Stimulated activated memory B cell treated with anti-CD40 and anti-IgM and Interleukin-4, amounts not matched to agents 10 μg/mL and 1 μg/mL and 100 μg/mL, for 72 hours (primary cell): ENCODE measurements around the gene TFCP2.
A peak's percentile ranks its signal among the peaks of the same experiment; 100 is the strongest.
"Not testable (repeated sequence)": the region's sequence is repeated elsewhere in the genome, so short reads cannot be mapped to it uniquely, and the experiment has no call there.

Source experiments
- ATAC-seq: fragments of 150-1000 bp; cut with Tn5 transposase; 2 replicates; pipeline ENCODE4 v1.10.0; 2021
- H3K27ac Mint-ChIP-seq: one replicate; pipeline ENCODE4 v1.8.0; 2022; ENCODE audit warnings: mild to moderate bottlenecking, mixed read lengths
- H3K27me3 Mint-ChIP-seq: one replicate; pipeline ENCODE4 v1.8.0; 2022; ENCODE audit warnings: mixed read lengths
- H3K36me3 Mint-ChIP-seq: one replicate; pipeline ENCODE4 v1.8.0; 2022; ENCODE audit warnings: mixed read lengths
- H3K4me1 Mint-ChIP-seq: one replicate; pipeline ENCODE4 v1.8.0; 2022; ENCODE audit warnings: mixed read lengths
- H3K4me3 Mint-ChIP-seq: one replicate; pipeline ENCODE4 v1.8.0; 2022; ENCODE audit warnings: mild to moderate bottlenecking, moderate library complexity, mixed read lengths
- H3K9me3 Mint-ChIP-seq: one replicate; pipeline ENCODE4 v1.8.0; 2022; ENCODE audit warnings: mixed read lengths

Gene TFCP2, protein sequence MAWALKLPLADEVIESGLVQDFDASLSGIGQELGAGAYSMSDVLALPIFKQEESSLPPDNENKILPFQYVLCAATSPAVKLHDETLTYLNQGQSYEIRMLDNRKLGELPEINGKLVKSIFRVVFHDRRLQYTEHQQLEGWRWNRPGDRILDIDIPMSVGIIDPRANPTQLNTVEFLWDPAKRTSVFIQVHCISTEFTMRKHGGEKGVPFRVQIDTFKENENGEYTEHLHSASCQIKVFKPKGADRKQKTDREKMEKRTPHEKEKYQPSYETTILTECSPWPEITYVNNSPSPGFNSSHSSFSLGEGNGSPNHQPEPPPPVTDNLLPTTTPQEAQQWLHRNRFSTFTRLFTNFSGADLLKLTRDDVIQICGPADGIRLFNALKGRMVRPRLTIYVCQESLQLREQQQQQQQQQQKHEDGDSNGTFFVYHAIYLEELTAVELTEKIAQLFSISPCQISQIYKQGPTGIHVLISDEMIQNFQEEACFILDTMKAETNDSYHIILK

DNA sequence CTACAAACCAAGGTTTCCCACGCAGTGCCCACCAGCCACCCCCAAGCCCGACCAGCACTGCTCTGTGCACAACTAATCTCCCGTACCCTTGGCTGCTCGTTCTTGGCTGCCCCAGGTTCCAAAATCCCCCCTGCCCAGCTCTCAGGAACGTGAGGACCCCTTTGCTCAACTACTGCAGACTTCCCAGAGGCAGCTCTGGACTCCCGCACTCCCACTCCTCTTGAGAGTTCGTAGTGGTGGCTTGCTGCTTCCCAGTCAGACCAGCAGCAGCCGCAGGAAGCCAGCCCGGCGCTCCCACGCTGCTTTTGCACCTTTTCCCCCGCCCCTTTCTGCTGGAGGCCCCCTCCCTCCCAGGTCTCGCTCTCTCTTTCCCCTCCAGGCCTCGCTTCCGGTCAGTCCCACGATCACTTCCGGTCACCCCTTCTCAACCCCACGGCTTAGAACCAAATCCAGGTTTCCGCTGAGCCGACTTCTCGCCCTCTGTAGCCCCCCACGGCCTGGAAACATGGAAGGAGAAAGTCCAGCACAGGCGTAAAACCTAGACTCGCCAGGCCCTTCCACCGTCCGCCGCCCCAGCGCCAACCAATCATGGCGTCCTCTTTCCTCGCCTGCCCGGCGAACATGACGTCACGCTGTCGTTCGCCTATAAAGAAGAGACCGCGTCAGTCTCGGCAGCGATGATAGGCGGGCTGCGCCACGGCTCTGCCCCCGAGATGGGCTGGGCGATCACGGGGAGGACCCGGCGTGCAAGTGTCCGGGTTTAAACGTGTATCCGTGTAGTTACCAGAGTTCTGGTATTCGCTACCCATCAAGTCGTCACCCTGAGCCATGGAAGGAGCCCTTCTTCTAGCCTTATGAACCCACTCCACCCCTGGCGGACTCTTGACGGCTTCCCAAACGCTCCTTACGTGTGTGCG, at the start of gene TFCP2:
TFCP2 (minus strand) TSS at position 621 of the 917 bp plus-strand sequence. CDS start 713 bp downstream, outside the sequence.
- no peak within 1 kb of the TSS for H3K27ac Mint-ChIP-seq
- no peaks in the 10 kb centered on the region for H3K27me3 Mint-ChIP-seq
- peaks cover 18% of the 10 kb centered on the region for H3K4me1 Mint-ChIP-seq
- H3K4me3 Mint-ChIP-seq: peak within 1 kb of the TSS; percentile 78
- no peaks in the 10 kb centered on the region for H3K9me3 Mint-ChIP-seq
- peaks cover 6% of the 10 kb centered on the region for H3K36me3 Mint-ChIP-seq
- peak; percentile 99 for ATAC-seq

DNA sequence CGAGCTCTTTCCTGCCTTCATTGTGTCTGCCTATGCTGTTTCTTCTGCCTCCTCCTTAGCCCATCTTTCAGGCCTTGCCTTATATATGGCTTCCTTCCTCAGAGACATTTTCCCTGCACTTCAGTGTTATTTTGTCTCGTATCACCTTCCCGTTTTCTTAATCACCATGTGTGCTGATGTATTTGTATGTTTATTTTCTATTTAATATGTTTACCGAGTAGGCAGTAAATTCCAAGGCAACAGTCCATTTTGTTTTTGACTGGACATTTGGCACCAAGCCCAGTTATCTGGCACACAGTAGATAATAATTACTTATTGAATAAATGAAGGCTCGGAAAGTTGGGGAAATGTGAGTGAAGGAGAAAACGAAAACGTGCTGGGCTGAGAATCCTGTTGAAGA, 49.5 kb upstream of the TFCP2 start:
- no peak for ATAC-seq
- Mint-ChIP-seq H3K9me3 (no peaks in the 10 kb centered on the region), H3K27me3 (no peaks in the 10 kb centered on the region), H3K4me3 (no peak overlapping the region), H3K36me3 (no peaks in the 10 kb centered on the region), H3K27ac (no peak overlapping the region), H3K4me1 (peaks cover 14% of the 10 kb centered on the region)

DNA sequence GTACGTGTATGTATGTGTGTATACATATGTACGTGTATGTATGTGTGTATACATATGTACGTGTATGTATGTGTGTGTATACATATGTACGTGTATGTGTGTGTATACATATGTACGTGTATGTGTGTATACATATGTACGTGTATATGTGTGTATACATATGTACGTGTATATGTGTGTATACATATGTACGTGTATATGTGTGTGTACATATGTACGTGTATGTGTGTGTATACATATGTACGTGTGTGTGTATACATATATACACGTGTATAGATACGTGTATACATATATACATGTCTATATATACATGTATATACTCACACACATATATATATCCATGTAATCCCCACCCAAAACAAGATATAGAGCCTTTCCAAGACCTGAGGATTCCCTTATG, 46.9 kb upstream of the TFCP2 start:
- H3K4me3 Mint-ChIP-seq, H3K36me3 Mint-ChIP-seq, H3K27me3 Mint-ChIP-seq, H3K9me3 Mint-ChIP-seq, ATAC-seq, H3K27ac Mint-ChIP-seq: not testable (repeated sequence)
- peaks cover 14% of the 10 kb centered on the region for H3K4me1 Mint-ChIP-seq

DNA sequence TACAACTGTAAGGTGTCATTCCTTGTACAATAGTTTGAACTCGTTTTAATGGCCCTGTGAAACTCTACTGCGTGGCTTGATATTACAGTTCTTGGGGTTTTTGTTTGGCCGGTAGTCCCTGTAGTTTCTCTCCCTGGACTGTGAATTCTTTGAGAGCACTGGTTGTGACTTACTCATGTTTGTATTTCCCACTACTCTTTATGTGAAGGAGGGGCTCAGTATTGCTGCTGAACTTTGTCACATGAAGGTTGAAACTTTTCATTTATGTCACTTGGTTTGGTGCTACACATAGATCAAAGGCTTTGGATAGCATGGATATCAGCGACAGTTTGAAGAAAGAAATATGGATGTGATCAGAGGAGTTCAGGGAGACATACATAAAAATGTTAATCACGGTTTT, 46.4 kb upstream of the TFCP2 start:
- ATAC-seq: no peak
- H3K27ac Mint-ChIP-seq: peak overlapping the region; percentile 89
- H3K27me3 Mint-ChIP-seq: no peaks in the 10 kb centered on the region
- peak overlapping the region; percentile 28 for H3K4me3 Mint-ChIP-seq
- no peaks in the 10 kb centered on the region for H3K9me3 Mint-ChIP-seq
- H3K4me1 Mint-ChIP-seq: peaks cover 14% of the 10 kb centered on the region
- H3K36me3 Mint-ChIP-seq: peaks cover 4% of the 10 kb centered on the region

DNA sequence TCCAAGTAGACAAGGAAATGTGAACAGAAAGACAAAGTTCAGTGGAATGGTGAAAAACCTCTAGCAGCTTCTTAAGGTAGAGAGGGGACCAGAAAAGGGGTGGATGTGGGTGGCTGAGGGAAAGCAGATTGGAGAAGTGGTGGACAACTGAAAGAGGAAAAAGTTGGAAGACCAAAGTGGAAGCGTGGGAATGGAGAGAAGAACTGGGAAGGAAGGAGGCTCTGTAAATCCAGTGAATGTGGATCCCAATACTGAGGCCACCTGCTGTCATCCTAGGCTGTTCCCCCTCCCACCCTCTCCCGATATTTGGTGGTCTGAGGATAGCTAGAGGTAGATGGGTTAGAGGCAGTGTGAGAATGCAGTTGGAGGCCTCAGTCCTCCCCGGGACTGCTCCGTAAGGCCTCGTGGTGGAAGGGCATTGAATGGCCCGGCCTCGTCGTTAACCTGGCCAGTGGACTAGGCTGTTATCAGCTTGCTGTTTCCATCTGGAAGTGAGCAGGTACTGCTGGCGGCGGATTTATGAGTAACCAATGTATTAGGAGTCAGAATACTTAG, 45.7 kb upstream of the TFCP2 start:
- peaks cover 14% of the 10 kb centered on the region for H3K4me1 Mint-ChIP-seq
- no peaks in the 10 kb centered on the region for H3K27me3 Mint-ChIP-seq
- peak overlapping the region; percentile 89 for H3K27ac Mint-ChIP-seq
- no peak for ATAC-seq
- H3K36me3 Mint-ChIP-seq: peaks cover 7% of the 10 kb centered on the region
- no peaks in the 10 kb centered on the region for H3K9me3 Mint-ChIP-seq
- H3K4me3 Mint-ChIP-seq: peak overlapping the region; percentile 75

DNA sequence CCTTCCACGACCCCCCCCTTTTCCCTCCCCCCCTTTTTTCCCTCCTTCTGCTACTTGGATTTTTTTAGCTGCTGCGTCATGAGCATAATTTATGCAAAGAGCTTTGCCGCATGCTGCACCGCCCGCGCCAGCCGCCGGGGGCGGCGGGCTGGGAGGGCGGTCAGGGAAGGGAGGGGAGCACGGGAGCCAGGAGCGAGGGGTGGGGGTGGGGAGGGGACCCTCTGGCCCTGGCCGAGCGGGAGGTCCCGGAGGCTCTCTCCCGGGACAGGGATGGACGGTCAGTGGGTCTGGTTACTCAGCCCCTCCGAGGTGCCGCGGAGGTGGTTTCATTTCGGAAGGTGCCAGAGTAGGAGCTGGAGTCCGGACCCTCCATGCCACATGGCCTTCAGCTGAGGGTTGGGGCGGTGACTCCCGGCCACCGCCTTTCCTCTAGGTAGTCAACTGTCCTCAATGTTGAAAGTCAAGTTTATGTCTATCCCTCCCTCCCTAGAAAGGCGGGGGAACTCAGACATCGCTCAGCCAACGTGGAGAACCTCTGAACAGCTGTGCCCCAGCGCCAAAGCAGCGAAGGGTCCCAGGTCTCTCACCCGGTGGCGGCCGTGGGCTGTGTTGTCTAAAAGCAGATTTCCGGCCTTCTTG, 45.2 kb upstream of the TFCP2 start, which contains the start of gene POU6F1:
POU6F1 (minus strand) TSS at position 95 of the 639 bp plus-strand sequence. CDS start 11,226 bp downstream, outside the sequence.
- Mint-ChIP-seq H3K27me3 (no peaks in the 10 kb centered on the region), H3K4me1 (peaks cover 14% of the 10 kb centered on the region), H3K9me3 (no peaks in the 10 kb centered on the region), H3K4me3 (peak within 1 kb of the TSS; percentile 75), H3K27ac (peak within 1 kb of the TSS; percentile 89), H3K36me3 (peaks cover 7% of the 10 kb centered on the region)
- peak; percentile 88 for ATAC-seq

DNA sequence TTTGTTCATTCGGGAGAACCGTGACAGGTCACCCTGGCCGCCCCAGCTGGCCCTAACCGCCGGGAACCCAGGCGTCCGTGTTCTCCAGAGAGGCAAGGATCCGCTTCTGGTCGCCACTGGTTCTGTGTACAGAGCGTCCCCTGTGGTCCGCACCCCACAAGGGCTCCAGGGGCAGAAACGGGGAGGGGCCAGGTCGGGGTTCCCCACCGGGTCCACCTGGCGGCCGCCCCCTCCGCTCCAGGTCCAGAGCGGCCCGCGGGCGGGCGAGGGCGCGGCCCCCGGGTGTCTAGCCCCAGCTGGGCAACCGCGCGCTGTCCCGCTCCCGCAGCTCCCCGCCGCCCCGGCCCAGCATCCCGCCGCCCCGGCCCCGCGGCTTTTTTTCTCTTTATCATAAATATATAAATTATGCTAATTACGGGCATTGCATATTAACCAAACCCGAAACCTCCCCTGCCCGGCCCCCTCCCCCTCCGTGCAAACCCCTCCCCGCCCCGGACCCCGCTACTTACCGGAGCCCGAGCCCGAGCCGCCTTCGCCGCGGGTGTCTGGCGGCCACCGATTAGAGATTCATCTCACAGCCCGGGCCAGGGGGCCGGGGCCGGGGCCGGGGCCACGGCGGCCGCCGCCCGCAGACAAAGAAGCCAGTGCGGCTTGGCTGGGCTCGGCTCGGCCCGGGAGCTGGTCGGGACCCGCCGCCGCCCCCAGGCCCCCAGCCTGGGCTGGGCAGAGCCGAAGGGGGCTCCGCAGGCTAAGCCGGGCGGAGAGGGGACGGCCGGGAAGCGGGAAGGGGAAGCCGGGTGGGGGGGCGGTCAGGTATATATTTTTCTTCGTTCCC, 44.4 kb upstream of the TFCP2 start:
- Mint-ChIP-seq H3K4me3 (peak overlapping the region; percentile 75), H3K9me3 (no peaks in the 10 kb centered on the region), H3K27ac (peak overlapping the region; percentile 89), H3K4me1 (peaks cover 14% of the 10 kb centered on the region), H3K36me3 (peaks cover 7% of the 10 kb centered on the region), H3K27me3 (no peaks in the 10 kb centered on the region)
- ATAC-seq: peak; percentile 79

DNA sequence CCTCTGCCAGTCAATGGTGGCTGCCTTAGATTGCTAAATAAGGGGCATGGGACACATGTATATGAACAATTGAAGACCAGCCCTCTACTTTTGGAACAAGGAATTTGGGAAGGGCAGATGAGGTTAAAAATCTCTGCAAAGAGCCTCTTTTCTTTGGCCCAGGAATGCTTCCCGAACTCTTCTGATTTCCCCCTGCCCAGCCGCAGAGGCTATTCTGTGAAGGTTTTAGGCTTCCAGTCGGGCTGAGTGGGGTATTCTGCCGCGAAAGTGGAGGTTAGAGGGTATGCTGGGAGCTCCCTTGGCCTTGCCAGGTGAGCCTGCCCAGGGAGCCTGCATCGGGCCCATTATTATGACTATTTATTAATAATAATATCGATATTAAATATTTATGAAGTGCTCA, 43.7 kb upstream of the TFCP2 start:
- ATAC-seq: no peak
- Mint-ChIP-seq H3K27me3 (no peaks in the 10 kb centered on the region), H3K36me3 (peaks cover 7% of the 10 kb centered on the region), H3K4me3 (peak overlapping the region; percentile 72), H3K4me1 (peaks cover 14% of the 10 kb centered on the region), H3K27ac (peak overlapping the region; percentile 58), H3K9me3 (no peaks in the 10 kb centered on the region)

DNA sequence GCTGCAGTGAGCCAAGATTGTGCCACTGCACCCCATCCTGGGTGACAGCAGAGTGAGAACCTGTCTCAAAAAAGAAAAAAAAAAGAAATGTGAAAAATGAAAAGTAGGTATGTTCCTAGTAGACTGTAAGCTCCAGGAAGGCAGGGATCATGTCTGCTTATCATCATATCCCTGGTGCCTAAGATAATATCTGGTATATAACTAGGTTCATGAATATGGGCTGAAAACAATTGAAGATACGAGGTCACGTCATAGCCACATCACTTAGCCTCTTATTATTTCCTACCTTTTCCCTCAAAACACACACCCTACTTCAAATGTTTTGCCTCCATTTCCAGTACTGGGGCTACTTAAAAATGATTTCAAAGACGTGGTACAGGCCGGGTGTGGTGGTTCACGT, 42.0 kb upstream of the TFCP2 start:
- Mint-ChIP-seq H3K27me3 (no peaks in the 10 kb centered on the region), H3K36me3 (peaks cover 17% of the 10 kb centered on the region), H3K9me3 (no peaks in the 10 kb centered on the region), H3K4me1 (peaks cover 14% of the 10 kb centered on the region), H3K27ac (no peak overlapping the region), H3K4me3 (no peak overlapping the region)
- ATAC-seq: no peak

DNA sequence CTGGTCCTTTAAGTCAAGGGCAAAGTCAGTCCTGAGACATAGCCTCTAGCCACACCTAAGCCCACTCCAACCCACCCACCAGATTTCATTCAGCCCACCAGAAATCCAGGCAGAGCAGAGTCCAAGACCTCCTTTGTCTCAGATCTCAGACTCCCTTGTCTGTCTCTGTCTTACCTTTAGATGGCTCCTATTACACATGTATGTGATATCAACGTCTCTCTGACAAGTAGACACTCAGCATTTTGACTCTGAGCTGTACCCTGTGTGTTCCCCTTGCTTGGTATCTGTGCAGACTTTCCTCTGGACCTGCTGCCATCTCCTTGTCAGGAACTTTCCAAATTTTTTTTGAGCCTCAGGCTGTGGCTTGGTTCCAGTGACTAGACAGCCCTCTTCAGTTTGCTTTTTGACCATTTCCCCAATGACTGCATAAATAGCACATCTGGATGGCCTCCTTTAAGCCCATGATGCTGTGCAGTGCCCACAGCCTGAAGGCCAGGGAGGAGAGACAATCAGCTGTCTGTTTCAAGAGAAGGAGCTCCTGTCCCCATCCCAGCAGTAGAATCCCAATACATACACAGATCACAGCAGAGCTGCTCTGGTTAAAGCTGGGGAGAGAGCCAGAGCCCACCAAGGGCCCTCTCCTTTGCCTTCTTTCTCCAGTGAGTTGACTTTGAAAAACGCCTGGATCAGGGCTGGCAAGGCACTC, 37.9 kb upstream of the TFCP2 start:
- H3K27me3 Mint-ChIP-seq: no peaks in the 10 kb centered on the region

DNA sequence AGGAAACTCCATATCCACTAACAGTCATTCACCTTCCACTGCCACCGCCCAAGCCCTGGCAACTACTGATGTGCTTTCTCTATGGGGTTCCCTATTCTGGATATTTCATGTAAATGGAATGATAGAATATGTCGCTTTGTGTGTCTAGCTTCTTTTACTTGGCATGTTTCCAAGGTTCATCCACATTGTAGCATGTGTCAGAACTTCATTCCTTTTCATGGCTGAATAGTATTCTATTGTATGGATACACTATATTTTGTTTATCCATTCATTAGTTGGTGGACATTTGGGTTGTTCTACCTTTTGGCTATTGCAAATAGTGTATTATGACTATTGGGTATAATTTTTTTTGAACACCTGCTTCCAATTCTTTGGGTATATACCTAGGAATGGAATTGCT, 36.3 kb upstream of the TFCP2 start:
- no peak overlapping the region for H3K27ac Mint-ChIP-seq
- no peaks in the 10 kb centered on the region for H3K27me3 Mint-ChIP-seq
- no peak for ATAC-seq
- H3K4me1 Mint-ChIP-seq: no peaks in the 10 kb centered on the region
- no peak overlapping the region for H3K4me3 Mint-ChIP-seq
- H3K9me3 Mint-ChIP-seq: no peaks in the 10 kb centered on the region
- H3K36me3 Mint-ChIP-seq: peaks cover 20% of the 10 kb centered on the region

More for the DNA sequence above, 37.9 kb upstream of the TFCP2 start:
- H3K4me3 Mint-ChIP-seq: no peak overlapping the region
- peaks cover 24% of the 10 kb centered on the region for H3K36me3 Mint-ChIP-seq
- no peaks in the 10 kb centered on the region for H3K4me1 Mint-ChIP-seq
- no peaks in the 10 kb centered on the region for H3K9me3 Mint-ChIP-seq
- ATAC-seq: no peak
- peak overlapping the region; percentile 28 for H3K27ac Mint-ChIP-seq

DNA sequence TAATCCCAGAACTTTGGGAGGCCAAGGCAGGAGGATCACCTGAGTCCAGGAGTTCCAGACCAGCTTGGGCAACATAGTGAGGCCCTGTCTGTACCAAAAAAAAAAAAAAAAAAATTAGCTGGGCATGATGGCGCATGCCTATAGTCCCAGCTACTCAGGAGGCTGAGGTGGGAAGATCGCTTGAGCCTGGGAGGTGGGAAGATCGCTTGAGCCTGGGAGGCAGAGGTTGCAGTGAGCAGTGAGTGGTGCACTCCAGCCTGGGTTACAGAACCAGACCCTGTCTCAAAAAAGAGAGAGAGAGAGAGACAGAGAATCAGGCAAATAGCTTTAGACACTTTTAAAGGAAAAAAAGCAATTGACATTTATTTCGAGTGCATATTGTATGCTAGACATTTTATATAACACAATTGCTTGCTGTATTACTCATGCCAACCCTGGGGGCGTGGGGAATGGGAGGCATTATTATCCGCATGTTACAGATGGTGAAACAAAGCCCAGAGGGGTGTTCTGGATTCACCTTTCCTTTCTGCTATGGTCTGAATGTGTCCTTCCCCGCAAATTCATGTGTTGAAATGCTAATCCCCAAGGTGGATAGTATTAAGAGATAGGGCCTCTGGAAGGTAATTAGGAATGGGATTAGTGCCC, 35.2 kb upstream of the TFCP2 start:
- Mint-ChIP-seq H3K27ac (peak overlapping the region; percentile 65), H3K4me1 (no peaks in the 10 kb centered on the region), H3K36me3 (peaks cover 18% of the 10 kb centered on the region), H3K9me3 (no peaks in the 10 kb centered on the region), H3K27me3 (no peaks in the 10 kb centered on the region), H3K4me3 (no peak overlapping the region)
- no peak for ATAC-seq

DNA sequence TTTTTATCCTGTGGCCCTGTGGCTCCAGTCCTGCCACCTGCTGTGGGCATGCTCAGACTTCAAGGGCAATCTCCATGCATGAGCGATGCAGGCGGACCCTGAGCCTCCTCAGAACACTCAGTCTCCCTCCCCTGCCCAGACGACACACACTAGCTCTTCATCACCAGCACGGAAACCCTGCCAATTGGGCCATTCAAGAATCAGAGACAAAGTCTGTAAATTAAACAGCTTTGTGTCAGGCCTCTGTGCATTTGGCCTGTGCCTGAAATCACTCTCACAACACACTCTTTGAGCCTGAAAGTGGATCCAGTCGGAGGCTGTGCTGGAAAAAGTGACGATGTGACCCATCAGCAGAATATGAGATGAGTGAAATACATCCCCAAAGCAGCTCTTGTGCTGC, 32.4 kb upstream of the TFCP2 start:
- H3K4me3 Mint-ChIP-seq: no peak overlapping the region

More for the DNA sequence above, 32.4 kb upstream of the TFCP2 start:
- H3K4me1 Mint-ChIP-seq: no peaks in the 10 kb centered on the region
- H3K27ac Mint-ChIP-seq: no peak overlapping the region
- no peak for ATAC-seq
- H3K9me3 Mint-ChIP-seq: no peaks in the 10 kb centered on the region
- peaks cover 12% of the 10 kb centered on the region for H3K36me3 Mint-ChIP-seq
- H3K27me3 Mint-ChIP-seq: no peaks in the 10 kb centered on the region
